Neural cell (in vitro differentiated cells): ENCODE results near the gene TECRL. TPM values are rescaled to one million over a fixed set of nuclear protein-coding genes. Genes with fewer than 3 reads are reported as not detected.

Experiments
- H2AFZ ChIP-seq: fragments of 200-600, 300-800 bp; sonication (generic), shearing (Covaris generic); 2 replicates; pipeline ENCODE4 v1.6.0; 2014; ENCODE audit warnings: low read depth, mild to moderate bottlenecking, antibody characterized with exemption, low read length, moderate library complexity
- H3F3A ChIP-seq: fragments of 200-600 bp; shearing (Covaris generic); 2 replicates; pipeline ENCODE4 v1.6.1; 2016; ENCODE audit warnings: mild to moderate bottlenecking, moderate library complexity, mixed read lengths, antibody characterized with exemption, low read length; ENCODE audit not compliant: insufficient read depth, poor library complexity, severe bottlenecking
- H3K27ac ChIP-seq: fragments of 200-600, 300-800 bp; sonication (generic), shearing (Covaris generic); 2 replicates; pipeline ENCODE4 v1.5.1; 2014; ENCODE audit warnings: mild to moderate bottlenecking, low read length, moderate library complexity
- H3K27me3 ChIP-seq: fragments of 300-800, 200-600 bp; sonication (generic), shearing (Covaris generic); 2 replicates; pipeline ENCODE4 v1.6.0; 2014; ENCODE audit warnings: mild to moderate bottlenecking, low read depth, low read length, moderate library complexity; ENCODE audit not compliant: insufficient read depth
- H3K36me3 ChIP-seq: fragments of 300-800, 200-600 bp; sonication (generic), shearing (Covaris generic); 2 replicates; pipeline ENCODE4 v1.5.1; 2014; ENCODE audit warnings: mild to moderate bottlenecking, antibody characterized with exemption, low read length, moderate library complexity; ENCODE audit not compliant: insufficient read depth
- H3K4me2 ChIP-seq: fragments of 300-800, 200-600 bp; sonication (generic), shearing (Covaris generic); 2 replicates; pipeline ENCODE4 v1.6.0; 2014; ENCODE audit warnings: mild to moderate bottlenecking, low read length
- H3K4me3 ChIP-seq: fragments of 300-800, 200-600 bp; sonication (generic), shearing (Covaris generic); 2 replicates; pipeline ENCODE4 v1.5.1; 2014; ENCODE audit warnings: mild to moderate bottlenecking, low read length, moderate library complexity
- H3K79me2 ChIP-seq: fragments of 200-600 bp; shearing (Covaris generic); replicated peaks from 2 replicates; pipeline ENCODE4 v1.6.0; 2014; ENCODE audit warnings: mild to moderate bottlenecking, low read length, moderate library complexity; ENCODE audit not compliant: insufficient read depth
- H3K9ac ChIP-seq: fragments of 300-800, 200-600 bp; sonication (generic), shearing (Covaris generic); 2 replicates; pipeline ENCODE4 v1.6.1; 2016; ENCODE audit warnings: mild to moderate bottlenecking, low read length, mixed read lengths
- H3K9me2 ChIP-seq: fragments of 200-600 bp; shearing (Covaris generic); 2 replicates; pipeline ENCODE4 v1.6.1; 2016; ENCODE audit warnings: mild to moderate bottlenecking, low read length, mixed read lengths; ENCODE audit not compliant: insufficient read depth
- H3K9me3 ChIP-seq: fragments of 200-600, 300-800 bp; sonication (generic), shearing (Covaris generic); 2 replicates; pipeline ENCODE4 v1.6.1; 2016; ENCODE audit warnings: mild to moderate bottlenecking, mixed run types, low read length, moderate library complexity, mixed read lengths
- H4K20me1 ChIP-seq: fragments of 200-600 bp; shearing (Covaris generic); 2 replicates; pipeline ENCODE4 v1.6.1; 2016; ENCODE audit warnings: mild to moderate bottlenecking, mixed run types; ENCODE audit not compliant: insufficient read depth
- CTCF ChIP-seq: fragments of 450-650 bp; IDR thresholded peaks from 2 replicates; pipeline ENCODE4 v1.5.1; 2014; ENCODE audit warnings: antibody characterized with exemption, mild to moderate bottlenecking, moderate library complexity; ENCODE audit not compliant: poor library complexity, severe bottlenecking
- EP300 ChIP-seq: fragments of 450-650 bp; conservative IDR thresholded peaks from 2 replicates; pipeline ENCODE4 v1.6.1; 2014; ENCODE audit warnings: antibody characterized with exemption, mild to moderate bottlenecking, moderate library complexity; ENCODE audit not compliant: poor library complexity, severe bottlenecking
- EZH2 ChIP-seq: fragments of 200-600, 300-800 bp; shearing (Covaris generic), sonication (generic); IDR thresholded peaks from 2 replicates; pipeline ENCODE4 v1.6.1; 2014; ENCODE audit warnings: antibody characterized with exemption, low read length, borderline replicate concordance, mild to moderate bottlenecking; ENCODE audit not compliant: insufficient read depth, poor library complexity, severe bottlenecking
- MXI1 ChIP-seq: fragments of 450-650 bp; conservative IDR thresholded peaks from 2 replicates; pipeline ENCODE4 v1.6.1; 2014; ENCODE audit warnings: antibody characterized with exemption, mild to moderate bottlenecking; ENCODE audit not compliant: poor library complexity, severe bottlenecking
- POLR2AphosphoS5 ChIP-seq: IDR thresholded peaks from 2 replicates; pipeline ENCODE4 v1.6.1; 2012
- RAD21 ChIP-seq: fragments of 450-650 bp; conservative IDR thresholded peaks from 2 replicates; pipeline ENCODE4 v1.6.1; 2014; ENCODE audit warnings: antibody characterized with exemption, mild to moderate bottlenecking, moderate library complexity
- REST ChIP-seq: IDR thresholded peaks from 2 replicates; pipeline ENCODE4 v1.6.1; 2012; ENCODE audit warnings: borderline replicate concordance
- SMC3 ChIP-seq: fragments of 450-650 bp; conservative IDR thresholded peaks from 2 replicates; pipeline ENCODE4 v1.6.1; 2014; ENCODE audit warnings: antibody characterized with exemption, mild to moderate bottlenecking, moderate library complexity; ENCODE audit not compliant: poor library complexity
- TAF1 ChIP-seq: IDR thresholded peaks from 2 replicates; pipeline ENCODE4 v1.6.1; 2012; ENCODE audit warnings: low read depth
- polyA plus RNA-seq: library from polyadenylated mRNA; depleted of rRNA; stranded (reverse); fragments of >200 nt; gene quantifications from 2 replicates; pipeline ENCODE4 v1.2.3, GENCODE V29; 2014

Gene TECRL
- polyA plus RNA-seq, 1 donor from 2014 or later = not detected

GRCh38 chr4:64266263-64266662, 143.0 kb downstream of the TECRL start:
- H3K27ac ChIP-seq = no peak overlapping the region
- no peaks in the 10 kb centered on the region for H3K9me2 ChIP-seq
- H3K36me3 ChIP-seq = no peaks in the 10 kb centered on the region
- no peaks in the 10 kb centered on the region for H4K20me1 ChIP-seq
- H3K9me3 ChIP-seq = no peaks in the 10 kb centered on the region
- no peak overlapping the region for H3K9ac ChIP-seq
- H3K4me3 ChIP-seq = no peak overlapping the region
- H2AFZ ChIP-seq = no peak overlapping the region
- TF ChIP-seq EZH2 = no peak
- no peak for TF ChIP-seq SMC3
- no peaks in the 10 kb centered on the region for H3K79me2 ChIP-seq
- no peak overlapping the region for H3K4me2 ChIP-seq
- no peaks in the 10 kb centered on the region for H3K27me3 ChIP-seq
- no peaks in the 10 kb centered on the region for H3F3A ChIP-seq

GRCh38 chr4:64251781-64252180, 157.5 kb downstream of the TECRL start:
- no peaks in the 10 kb centered on the region for H3K27me3 ChIP-seq
- H3K9me3 ChIP-seq = no peaks in the 10 kb centered on the region
- no peak overlapping the region for H3K9ac ChIP-seq
- no peaks in the 10 kb centered on the region for H3F3A ChIP-seq
- no peak overlapping the region for H3K4me2 ChIP-seq
- H4K20me1 ChIP-seq = no peaks in the 10 kb centered on the region
- no peak overlapping the region for H2AFZ ChIP-seq
- H3K4me3 ChIP-seq = no peak overlapping the region
- no peak overlapping the region for H3K27ac ChIP-seq
- H3K9me2 ChIP-seq = no peaks in the 10 kb centered on the region
- TF ChIP-seq RAD21 (no peak), REST (no peak), EP300 (no peak), TAF1 (no peak), SMC3 (no peak), EZH2 (no peak), MXI1 (no peak), CTCF (no peak), POLR2AphosphoS5 (no peak)
- H3K79me2 ChIP-seq = no peaks in the 10 kb centered on the region
- H3K36me3 ChIP-seq = no peaks in the 10 kb centered on the region

- Histone ChIP-seq H3K27ac (no peak overlapping the region), H4K20me1 (no peaks in the 10 kb centered on the region), H2AFZ (no peak overlapping the region), H3K4me2 (no peak overlapping the region), H3K9ac (no peak overlapping the region), H3F3A (no peaks in the 10 kb centered on the region), H3K9me3 (no peaks in the 10 kb centered on the region), H3K27me3 (no peaks in the 10 kb centered on the region), H3K4me3 (no peak overlapping the region), H3K9me2 (no peaks in the 10 kb centered on the region), H3K79me2 (no peaks in the 10 kb centered on the region), H3K36me3 (no peaks in the 10 kb centered on the region)
- no peak for TF ChIP-seq CTCF
- TF ChIP-seq TAF1 = no peak
- no peak for TF ChIP-seq RAD21
- no peak for TF ChIP-seq EP300
- no peak for TF ChIP-seq EZH2
- TF ChIP-seq REST = no peak
- TF ChIP-seq MXI1 = no peak
- TF ChIP-seq POLR2AphosphoS5 = no peak
- no peak for TF ChIP-seq SMC3
Measured at GRCh38 chr4:64250488-64250887, 158.8 kb downstream of the TECRL start.
